Stomach (tissue), 4 donors: Measurements from ENCODE around the gene CLEC7A.

Experiments used
- EP300 ChIP-seq: sonication (generic); formaldehyde crosslinking; IDR thresholded peaks from one replicate; pipeline ENCODE4 v1.6.1; 2017; ENCODE audit warnings: antibody characterized with exemption
- POLR2A ChIP-seq, 4 donors: fragments of 450-650 bp; IDR thresholded peaks; one replicate each; pipeline ENCODE4 v1.6.1; 2016; ENCODE audit warnings: antibody characterized with exemption in 4 of 4, control low read depth in 2 of 4, mild to moderate bottlenecking in 1 of 4, moderate library complexity in 1 of 4
- POLR2AphosphoS5 ChIP-seq, 3 donors: sonication (generic); formaldehyde crosslinking; IDR thresholded peaks; one replicate each; pipeline ENCODE4 v1.6.1; 2016; ENCODE audit warnings: antibody characterized with exemption in 3 of 3
- TF ChIP-seq, protein P1 (sequence below), 7 experiments: fragments of 450-650 bp in 4 of 7; fragments of 200-600 bp in 3 of 7; sonication (generic) in 3 of 7; IDR thresholded peaks; one replicate each; pipeline ENCODE4 v1.5.1; 2016 to 2019; ENCODE audit warnings: antibody characterized with exemption in 7 of 7, control low read depth in 2 of 7, mild to moderate bottlenecking in 1 of 7

DNA sequence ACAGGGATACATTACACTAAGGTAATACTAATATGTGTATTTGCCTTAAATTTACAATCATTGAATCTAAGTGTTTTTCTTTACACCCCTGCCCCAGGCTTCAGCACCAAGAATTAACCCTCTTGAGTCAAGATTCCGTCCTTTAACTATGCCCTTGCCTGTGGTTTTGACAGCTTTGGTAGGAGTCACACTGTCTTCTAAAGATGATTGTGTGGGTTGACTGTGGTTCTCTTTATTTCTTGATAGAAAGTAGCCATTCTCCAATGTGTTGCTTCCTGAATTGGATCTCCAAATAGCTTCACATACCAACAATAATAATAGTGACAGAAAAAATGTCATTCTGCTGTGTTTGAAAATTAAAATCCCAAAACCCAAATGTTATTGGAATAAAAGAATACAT lies 3.6 kb downstream of the CLEC7A start:
- TF ChIP-seq POLR2AphosphoS5 (IDR thresholded peaks at IDR 0.05): no peak
- TF ChIP-seq EP300: no peak
- TF ChIP-seq, protein P1, sequence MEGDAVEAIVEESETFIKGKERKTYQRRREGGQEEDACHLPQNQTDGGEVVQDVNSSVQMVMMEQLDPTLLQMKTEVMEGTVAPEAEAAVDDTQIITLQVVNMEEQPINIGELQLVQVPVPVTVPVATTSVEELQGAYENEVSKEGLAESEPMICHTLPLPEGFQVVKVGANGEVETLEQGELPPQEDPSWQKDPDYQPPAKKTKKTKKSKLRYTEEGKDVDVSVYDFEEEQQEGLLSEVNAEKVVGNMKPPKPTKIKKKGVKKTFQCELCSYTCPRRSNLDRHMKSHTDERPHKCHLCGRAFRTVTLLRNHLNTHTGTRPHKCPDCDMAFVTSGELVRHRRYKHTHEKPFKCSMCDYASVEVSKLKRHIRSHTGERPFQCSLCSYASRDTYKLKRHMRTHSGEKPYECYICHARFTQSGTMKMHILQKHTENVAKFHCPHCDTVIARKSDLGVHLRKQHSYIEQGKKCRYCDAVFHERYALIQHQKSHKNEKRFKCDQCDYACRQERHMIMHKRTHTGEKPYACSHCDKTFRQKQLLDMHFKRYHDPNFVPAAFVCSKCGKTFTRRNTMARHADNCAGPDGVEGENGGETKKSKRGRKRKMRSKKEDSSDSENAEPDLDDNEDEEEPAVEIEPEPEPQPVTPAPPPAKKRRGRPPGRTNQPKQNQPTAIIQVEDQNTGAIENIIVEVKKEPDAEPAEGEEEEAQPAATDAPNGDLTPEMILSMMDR (IDR thresholded peaks at IDR 0.05): no peak
- TF ChIP-seq POLR2A (IDR thresholded peaks at IDR 0.05): no peak
